A549 treated with CORT108297 at 1 μM for 4 hours (cell line): ENCODE data around the gene PCDHB1. TPM values are rescaled to one million over a fixed set of nuclear protein-coding genes. Genes with fewer than 3 reads are reported as not detected.

Source experiments
- total RNA-seq: library from RNA; stranded (reverse); fragments of 200-300 nt; extraction: Qiagen RNA extraction; gene quantifications from 5 replicates; pipeline ENCODE4 v1.2.3, GENCODE V29; 2022

The PCDHB1 gene, protein sequence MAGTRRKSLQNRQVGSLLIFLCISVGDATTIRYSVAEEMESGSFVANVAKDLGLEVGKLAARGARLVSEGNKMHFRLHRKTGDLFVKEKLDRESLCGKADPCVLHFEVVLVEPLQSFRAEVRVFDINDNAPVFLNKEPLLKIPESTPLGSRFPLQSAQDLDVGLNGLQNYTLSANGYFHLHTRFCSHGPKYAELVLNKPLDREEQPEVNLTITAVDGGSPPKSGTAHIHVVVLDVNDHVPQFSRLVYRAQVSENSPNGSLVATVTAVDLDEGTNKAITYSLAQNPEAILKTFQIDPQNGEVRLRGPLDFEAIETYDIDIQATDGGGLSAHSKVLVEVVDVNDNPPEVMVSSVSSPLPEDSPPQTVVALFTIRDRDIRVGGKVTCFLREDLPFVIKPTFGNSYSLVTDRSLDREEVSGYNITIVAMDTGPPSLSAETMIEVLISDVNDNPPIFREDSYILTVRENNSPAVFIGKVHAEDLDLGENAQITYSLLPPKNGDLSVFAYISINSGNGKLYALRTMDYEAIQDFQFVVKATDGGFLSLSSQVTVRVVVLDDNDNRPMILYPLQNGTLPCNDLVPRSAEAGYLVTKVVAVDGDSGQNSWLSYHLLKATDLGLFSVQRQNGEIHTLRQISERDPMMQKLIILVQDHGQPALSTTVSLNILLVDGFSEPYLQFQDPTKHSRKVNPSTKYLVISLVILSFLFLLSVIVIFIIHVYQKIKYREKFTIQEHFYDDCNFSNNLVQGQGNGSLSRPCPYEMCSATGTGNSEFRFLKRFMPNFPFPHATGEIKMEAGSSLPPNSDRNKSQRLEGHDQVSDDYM
- not detected in 5 replicates for total RNA-seq

DNA sequence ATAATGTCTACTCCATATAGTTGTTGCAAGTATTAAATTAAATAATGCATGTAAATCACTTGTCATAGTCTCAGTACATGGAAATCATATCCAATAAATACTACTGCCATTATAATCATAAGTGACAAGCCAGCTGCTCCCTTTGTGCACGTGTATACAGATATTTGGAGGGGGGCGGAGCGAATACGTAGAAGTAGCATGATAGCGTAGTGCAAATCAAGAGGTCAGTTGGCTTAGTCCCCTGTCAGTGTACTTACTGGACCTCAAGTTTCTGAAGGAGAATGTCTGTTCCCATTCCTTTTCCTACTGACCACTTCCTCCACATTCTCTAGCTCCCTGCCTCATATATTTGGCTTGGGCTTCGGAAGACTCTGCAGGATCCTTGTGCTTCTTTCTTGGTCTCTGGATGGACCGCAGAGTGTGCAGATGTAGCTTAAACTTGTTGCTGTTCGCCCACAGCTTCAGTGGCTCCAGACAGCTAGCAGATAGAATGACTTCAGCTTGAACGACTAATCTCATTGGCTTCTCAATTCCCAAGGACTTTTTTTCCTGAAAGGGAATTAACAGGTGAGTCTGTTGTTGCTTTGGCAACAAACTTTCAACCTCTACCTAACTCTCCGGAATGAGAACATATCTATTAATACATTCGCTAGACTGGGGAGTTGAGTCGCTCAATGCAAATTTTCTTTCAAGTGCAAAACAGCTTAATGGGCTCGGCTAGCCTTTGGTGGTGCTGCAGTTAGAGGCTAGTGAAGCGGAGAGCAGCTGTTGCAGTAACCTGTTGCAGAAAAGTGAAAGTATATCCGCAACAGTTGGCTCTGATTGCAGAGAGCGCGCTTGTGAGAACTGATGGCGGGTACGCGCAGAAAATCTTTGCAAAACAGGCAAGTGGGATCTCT lies at the start of gene PCDHB1:
Gene PCDHB1 (plus strand): TSS at position 753 of the 899 bp plus-strand sequence. CDS start 97 bp downstream, at position 850.

GRCh38 chr5:141094481-141095262 lies 43.5 kb downstream of the PCDHB1 start, which contains the start of gene PCDHB2:
Gene PCDHB2 (plus strand): TSS chr5:141094615. CDS start chr5:141094791, 176 bp downstream.

DNA sequence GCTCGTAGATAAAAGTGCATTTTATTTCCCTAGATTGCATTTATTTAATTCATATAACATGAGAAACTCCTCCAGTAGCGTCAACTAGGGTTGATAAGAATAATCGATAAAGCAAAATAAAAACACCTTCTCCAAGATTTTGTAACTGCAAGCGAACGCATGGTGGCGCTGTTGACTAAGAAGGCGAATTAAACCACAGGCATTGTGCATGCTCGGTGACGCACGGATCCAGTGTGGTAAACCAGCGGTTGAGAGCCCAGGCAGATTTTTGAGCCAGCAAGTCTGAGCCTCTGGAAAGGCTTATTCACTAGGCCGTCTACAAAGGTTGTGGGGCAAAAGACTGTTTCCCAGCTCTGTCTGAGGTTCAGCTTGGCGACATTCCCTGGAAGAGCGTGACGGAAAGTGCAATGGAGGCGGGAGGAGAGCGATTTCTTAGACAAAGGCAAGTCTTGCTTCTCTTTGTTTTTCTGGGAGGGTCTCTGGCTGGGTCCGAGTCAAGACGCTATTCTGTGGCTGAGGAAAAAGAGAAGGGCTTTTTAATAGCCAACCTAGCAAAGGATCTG lies 49.1 kb downstream of the PCDHB1 start, which contains the start of gene PCDHB3:
Gene PCDHB3 (plus strand): TSS at position 231 of the 563 bp plus-strand sequence. CDS start 177 bp downstream, at position 408.

Other genes starting within 250 kb of the PCDHB1 start
- 1.5 to 2.2 TPM (median 1.6 TPM) in 5 replicates for gene PCDHA4, start 244.3 kb upstream of the PCDHB1 start, total RNA-seq
- 0.47 to 0.79 TPM (median 0.70 TPM) in 5 replicates for gene PCDHA5, start 229.8 kb upstream of the PCDHB1 start, total RNA-seq
- gene PCDHA6, start 223.4 kb upstream of the PCDHB1 start, total RNA-seq = 0.03 to 0.07 TPM (median 0.05 TPM) in 4 of 5 replicates, not detected in the other
- gene PCDHA7, start 217.1 kb upstream of the PCDHB1 start, total RNA-seq = 0.06 to 0.15 TPM (median 0.12 TPM) in 5 replicates
- gene PCDHA8, start 210.2 kb upstream of the PCDHB1 start, total RNA-seq = 0.02 to 0.13 TPM (median 0.05 TPM) in 5 replicates
- 0.01 TPM in 1 of 5 replicates, not detected in the others for gene PCDHA9, start 203.0 kb upstream of the PCDHB1 start, total RNA-seq
- gene PCDHA10, start 195.5 kb upstream of the PCDHB1 start, total RNA-seq = 0.01 to 0.02 TPM (median 0.02 TPM) in 3 of 5 replicates, not detected in the others
- gene PCDHA11, start 182.4 kb upstream of the PCDHB1 start, total RNA-seq = 0.08 to 0.40 TPM (median 0.10 TPM) in 5 replicates
- 2.6 to 3.4 TPM (median 3.0 TPM) in 5 replicates for gene PCDHA12, start 176.1 kb upstream of the PCDHB1 start, total RNA-seq
- 0.05 to 0.20 TPM (median 0.06 TPM) in 3 of 5 replicates, not detected in the others for gene PCDHA13, start 169.2 kb upstream of the PCDHB1 start, total RNA-seq
- 1.3 to 1.9 TPM (median 1.7 TPM) in 5 replicates for gene PCDHAC1, start 125.1 kb upstream of the PCDHB1 start, total RNA-seq
- 2.9 to 3.6 TPM (median 3.2 TPM) in 5 replicates for gene PCDHAC2, start 84.9 kb upstream of the PCDHB1 start, total RNA-seq
- gene PCDHB2, start 43.2 kb downstream of the PCDHB1 start, total RNA-seq = 3.1 to 6.7 TPM (median 3.8 TPM) in 5 replicates
- gene PCDHB3, start 49.1 kb downstream of the PCDHB1 start, total RNA-seq = 0.06 to 1.8 TPM (median 0.06 TPM) in 3 of 5 replicates, not detected in the others
- 0.06 to 0.12 TPM (median 0.07 TPM) in 4 of 5 replicates, not detected in the other for gene PCDHB4, start 70.4 kb downstream of the PCDHB1 start, total RNA-seq
- 1.2 to 1.8 TPM (median 1.6 TPM) in 5 replicates for gene PCDHB5, start 83.8 kb downstream of the PCDHB1 start, total RNA-seq
- gene PCDHB6, start 98.7 kb downstream of the PCDHB1 start, total RNA-seq = 0.91 to 1.2 TPM (median 1.1 TPM) in 5 replicates
- gene PCDHB7, start 121.3 kb downstream of the PCDHB1 start, total RNA-seq = 0.03 TPM in 1 of 5 replicates, not detected in the others
- 0.29 to 0.41 TPM (median 0.32 TPM) in 5 replicates for gene PCDHB8, start 126.4 kb downstream of the PCDHB1 start, total RNA-seq
- 0.06 to 0.10 TPM (median 0.06 TPM) in 5 replicates for gene PCDHB16, start 131.0 kb downstream of the PCDHB1 start, total RNA-seq
- 0.02 to 0.09 TPM (median 0.06 TPM) in 4 of 5 replicates, not detected in the other for gene PCDHB9, start 135.8 kb downstream of the PCDHB1 start, total RNA-seq
- gene PCDHB10, start 141.0 kb downstream of the PCDHB1 start, total RNA-seq = 0.02 to 0.03 TPM in 2 of 5 replicates, not detected in the others
- 0.05 to 0.11 TPM (median 0.07 TPM) in 5 replicates for gene PCDHB11, start 148.3 kb downstream of the PCDHB1 start, total RNA-seq
- 0.03 to 0.04 TPM in 2 of 5 replicates, not detected in the others for gene PCDHB12, start 157.3 kb downstream of the PCDHB1 start, total RNA-seq
- 0.03 to 0.10 TPM (median 0.05 TPM) in 5 replicates for gene PCDHB13, start 162.5 kb downstream of the PCDHB1 start, total RNA-seq
- gene PCDHB14, start 172.0 kb downstream of the PCDHB1 start, total RNA-seq = 0.05 to 0.16 TPM (median 0.07 TPM) in 5 replicates
- gene PCDHB15, start 194.0 kb downstream of the PCDHB1 start, total RNA-seq = 0.02 to 0.07 TPM (median 0.06 TPM) in 3 of 5 replicates, not detected in the others